HG03521 (cell line): Measurements from ENCODE around the gene BMP6.

Source experiments
- ATAC-seq: cut with Tn5 transposase; IDR thresholded peaks from one replicate; pipeline ENCODE4 v1.9.1; 2021; ENCODE audit warnings: mild to moderate bottlenecking, moderate library complexity; ENCODE audit not compliant: unreplicated experiment

BMP6 gene

DNA sequence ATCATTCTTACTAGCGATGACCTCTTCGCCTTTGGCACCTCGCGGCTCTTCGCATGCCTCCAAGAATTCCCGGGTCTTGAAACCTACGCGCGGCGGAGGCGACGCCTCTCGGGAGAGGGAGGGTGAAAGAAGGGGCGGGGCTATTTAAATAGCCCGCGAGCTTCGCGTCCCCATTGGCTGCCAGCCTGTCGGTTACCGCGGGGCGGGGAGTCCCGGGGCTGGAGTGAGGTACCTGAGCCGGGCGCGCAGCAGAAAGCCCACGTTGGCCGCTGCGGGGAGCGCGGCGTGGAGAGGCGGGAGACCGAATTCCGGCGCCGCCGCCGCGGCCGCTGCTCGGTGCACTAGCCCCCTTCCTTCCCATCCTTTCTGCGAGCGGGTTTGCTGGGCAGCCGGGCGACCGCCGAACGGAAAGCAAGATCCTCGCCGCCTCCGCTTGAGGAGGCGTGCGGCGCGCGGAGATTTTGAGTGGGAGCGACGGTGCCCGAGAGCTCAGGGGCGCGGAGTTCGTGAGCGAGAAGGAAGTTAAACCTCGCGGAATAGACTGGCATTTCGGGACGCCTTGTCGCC lies at the start of gene BMP6:
BMP6 (plus strand) TSS at position 251 of the 567 bp plus-strand sequence. CDS start 857 bp downstream, outside the sequence.
- peak; percentile 65 for ATAC-seq

DNA sequence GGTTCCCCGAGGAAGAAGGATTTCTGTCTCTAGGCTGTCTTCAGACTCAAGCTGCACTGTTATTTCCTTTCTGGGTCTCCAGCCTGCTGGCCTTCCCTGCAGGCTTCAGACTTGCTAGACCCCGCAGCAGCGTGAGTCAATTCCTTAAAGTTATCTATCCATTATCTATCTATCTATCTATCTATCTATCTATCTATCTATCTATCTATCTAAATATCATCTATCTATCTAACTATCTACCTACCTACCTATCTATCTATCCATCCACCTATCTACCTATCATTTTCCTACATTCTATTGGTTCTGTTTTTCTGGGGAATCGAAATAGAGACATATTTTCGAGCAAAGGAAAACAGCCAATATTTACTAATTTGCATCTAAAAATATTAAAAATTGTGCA lies 48.7 kb upstream of the BMP6 start:
- no peak for ATAC-seq

DNA sequence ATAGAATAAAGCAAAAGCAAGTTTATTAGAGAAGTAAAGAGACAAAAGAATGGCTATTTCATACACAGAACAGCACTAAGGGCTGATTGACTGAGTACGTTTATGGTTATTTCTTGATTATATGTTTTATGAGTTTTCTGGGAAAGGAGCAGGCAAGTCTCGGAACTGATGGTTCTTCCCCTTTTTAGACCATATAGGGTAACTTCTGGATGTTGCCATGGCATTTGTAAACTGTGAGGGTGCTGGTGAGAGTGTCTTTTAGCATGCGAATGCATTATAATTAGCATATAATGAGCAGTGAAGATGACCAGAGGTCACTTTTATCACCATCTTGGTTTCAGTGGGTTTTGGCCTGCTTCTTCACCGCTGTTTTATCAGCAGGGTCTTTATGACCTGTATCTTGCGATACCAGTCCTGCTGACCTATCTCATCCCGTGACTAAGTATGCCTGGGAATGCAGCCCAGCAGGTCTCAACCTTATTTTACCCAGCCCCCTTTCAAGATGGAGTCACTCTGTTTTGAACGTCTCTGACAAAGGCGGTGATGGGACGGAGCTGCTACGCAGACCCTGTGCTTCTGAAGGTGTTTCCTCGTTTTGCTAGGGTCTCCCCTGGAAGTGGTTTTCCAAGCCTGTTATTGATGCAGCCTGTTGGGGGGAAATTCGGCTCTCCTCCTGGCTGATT lies 45.4 kb upstream of the BMP6 start:
- no peak for ATAC-seq

DNA sequence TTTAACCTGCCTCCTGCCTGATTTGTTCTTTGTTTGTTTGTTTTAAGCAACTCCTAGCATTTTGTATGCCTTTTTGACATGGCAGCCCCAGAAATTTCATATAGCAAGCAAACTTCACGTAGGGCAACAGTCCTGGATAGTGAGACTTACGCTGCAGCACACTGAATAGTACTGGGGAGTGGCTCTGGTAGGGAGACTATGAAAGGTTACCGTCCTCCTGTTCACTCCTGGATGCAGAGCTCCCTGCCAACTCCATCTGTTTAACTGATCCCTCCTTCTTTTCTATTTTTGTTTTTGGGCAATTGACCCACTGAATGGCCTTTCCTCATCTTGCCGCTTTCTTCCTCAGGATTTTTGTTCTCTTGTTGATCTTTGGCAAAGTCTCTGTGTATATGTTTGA lies 44.5 kb upstream of the BMP6 start:
- ATAC-seq, result no peak

DNA sequence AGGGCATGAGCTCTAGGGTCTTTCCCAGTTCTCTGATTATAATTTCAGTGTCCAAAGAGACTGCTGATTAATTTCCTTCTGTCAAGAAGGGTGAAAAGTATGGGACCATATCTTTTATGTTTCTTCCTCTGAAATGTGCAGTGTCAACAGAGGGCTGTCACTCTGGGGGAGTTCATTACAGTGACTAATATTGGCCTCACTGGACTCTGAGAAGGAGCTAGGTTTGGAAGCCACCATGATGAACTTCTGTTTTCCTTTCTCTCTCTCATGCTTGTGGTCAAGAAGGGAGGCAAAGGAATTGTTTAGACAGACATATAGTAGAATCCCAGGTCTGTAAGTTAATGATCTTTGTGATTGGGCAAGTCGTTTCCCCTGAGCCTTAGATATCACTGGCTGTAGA lies 41.8 kb upstream of the BMP6 start:
- ATAC-seq, result no peak

DNA sequence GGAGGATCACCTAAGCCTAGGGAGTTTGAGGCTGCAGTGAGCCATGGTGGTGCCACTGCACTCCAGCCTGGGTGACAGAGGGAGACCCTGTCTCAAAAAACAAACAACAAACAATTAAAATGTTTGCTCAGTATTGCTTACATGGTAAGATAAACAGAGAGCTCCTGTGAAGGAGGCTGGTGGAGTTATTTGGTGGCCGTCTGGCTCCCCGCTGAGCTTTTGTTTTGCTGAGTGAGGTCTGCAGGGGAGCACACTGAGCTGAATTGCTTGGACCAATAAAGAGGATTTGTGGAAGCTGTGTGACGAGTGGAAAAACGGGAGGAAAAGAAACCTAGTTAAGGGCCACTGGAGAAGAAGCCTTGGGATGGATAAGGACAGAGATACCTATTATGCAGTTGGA lies 41.1 kb upstream of the BMP6 start:
- ATAC-seq, result no peak

DNA sequence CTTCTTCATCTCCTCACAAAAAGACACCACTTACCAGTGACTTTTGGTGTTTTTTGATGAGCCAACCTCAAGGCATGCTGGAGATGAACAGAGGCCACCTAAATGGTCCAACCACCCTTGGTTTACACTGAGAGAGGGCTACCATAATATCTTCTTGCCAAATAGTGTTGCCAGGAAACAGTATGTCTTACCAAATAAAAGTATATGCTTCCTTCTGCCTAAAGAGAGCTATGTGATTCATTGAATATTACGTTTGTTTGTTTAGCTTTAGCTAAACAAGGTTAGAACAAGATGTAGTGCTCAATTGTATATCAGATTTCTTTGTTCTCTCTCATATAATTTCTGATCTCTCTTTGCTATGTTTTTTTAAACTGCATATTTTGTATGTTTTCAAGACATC lies 40.6 kb upstream of the BMP6 start:
- no peak for ATAC-seq

DNA sequence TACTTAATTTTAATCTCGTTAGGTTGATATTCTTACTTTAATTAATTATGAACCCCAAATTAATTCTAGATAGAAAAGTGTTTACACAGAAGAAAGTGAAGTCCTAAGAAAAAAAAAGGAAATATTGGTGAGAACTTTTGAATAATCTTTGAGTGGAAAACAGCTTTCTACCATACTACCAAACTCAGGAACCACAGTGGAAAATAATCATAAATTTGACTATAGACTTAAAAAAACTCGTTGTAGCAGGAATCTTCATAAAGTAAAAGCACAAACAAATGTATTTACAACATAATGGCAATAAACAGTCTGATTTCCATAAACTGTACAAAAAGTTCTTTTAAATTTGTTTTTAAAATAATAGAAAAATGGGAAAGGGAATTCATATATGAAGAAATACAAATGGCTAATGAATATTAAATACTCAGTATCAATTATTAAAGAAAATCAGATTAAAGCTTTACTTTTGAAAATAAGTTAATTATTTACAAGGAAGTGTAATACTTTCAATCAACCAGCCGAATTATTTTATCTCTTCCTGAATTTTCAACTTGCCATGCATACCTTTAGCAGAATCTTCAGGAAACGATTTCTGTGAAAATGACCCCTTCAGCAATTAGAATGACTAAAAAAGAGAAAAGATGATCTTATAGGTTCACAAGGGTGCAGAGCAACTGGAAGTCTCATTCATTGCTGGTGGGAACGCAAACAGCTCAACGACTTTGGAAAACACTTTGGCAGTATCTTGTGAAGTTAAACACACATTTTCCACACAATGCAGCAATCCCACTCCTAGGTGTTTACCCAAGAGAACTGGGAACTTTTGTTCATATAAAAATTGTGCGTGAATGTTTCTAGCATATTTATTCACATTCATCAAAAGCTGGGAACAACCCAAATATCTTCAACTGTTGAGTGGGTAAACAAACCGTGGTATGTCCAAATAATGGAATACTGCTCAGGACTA lies 38.5 kb upstream of the BMP6 start:
- no peak for ATAC-seq

DNA sequence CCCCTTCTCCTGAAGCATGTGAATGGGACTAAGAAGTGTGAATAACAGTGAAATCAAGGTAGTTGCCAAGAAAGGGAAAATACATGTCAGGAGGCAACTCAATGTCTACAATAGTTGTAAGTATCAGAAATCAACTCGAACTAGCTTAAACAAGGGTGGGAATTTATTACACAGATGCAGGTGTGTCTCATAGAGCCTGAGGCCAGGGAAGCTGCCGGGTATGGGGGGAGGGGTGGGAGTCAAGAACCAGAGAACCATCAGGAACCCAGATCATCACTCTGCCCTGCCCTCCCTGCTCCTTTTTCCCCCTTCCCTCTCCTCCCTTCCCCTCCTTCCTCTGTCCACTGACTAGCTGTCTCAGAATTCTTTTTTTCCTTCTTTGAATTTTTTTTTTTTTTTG lies 34.9 kb upstream of the BMP6 start:
- no peak for ATAC-seq

DNA sequence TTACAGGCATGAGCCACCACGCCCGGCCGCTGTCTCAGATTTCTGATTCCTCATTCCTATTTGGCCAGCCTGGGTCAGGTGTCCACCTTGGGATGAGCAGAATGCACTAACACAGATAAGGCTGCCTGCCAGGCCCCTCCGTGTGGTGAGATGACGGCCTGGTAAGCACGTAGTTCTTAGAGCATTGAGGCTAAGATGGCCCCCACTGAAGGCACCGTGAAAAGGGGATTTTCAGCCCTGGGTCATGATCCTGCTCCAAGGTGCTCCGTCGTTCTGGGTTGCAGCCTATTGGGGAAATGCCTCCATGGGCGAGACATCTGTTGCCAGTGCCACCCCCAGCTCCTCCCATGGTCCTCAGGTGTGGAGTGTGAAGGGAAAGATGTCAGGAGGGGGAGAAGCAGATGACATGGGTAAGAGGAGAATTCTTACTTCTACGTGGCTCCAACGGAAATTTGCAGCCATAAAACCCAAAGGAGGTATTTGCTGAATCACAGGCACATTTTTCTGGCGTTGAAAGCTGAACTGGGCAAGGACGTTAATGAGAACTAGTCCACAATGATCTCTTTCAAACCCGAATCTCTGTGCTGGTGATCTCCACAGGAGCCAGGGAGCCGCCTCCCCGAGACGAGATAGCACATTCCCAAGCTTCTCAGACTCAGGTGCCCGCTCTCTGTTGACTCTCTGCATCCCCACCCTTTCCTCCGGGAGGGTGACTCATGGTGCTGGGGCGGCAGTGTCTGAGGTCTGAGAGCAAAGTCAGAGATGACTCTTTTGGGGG lies 34.0 kb upstream of the BMP6 start:
- no peak for ATAC-seq

DNA sequence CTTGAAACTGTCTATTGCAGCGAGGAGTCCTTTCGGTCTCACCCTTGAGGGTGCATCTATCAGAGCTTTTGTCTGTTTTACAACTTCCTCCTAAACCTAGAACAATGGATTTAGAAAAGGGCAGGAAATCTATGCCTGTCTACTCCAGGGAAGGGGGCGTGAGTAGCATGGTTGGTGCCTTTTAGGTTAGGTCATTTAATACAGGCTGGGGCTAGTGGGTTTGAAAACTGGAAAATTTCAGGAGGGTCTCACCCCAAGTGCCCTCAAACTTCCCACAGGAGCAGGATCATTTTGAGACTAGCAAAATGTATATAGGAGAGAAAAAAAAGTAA lies 33.5 kb upstream of the BMP6 start:
- no peak for ATAC-seq

DNA sequence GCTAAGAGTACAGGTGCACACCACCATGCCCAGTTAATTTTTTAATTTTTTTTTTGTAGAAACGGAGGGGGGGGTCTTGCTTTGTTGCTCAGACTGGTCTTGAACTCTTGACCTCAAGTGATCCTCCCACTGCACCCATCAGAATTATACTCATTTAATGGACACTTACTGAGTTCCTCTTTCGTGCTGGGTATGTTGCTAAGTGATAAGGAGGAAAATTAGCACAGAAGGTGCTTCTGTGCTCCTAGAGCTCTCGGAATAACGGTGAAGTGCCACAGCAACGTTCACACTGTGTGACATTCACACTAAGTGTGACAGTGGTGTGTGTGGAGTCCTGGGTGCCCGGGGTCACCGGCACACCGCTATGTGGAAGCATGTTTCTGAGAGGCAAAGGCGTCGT lies 32.1 kb upstream of the BMP6 start:
- ATAC-seq, result no peak

DNA sequence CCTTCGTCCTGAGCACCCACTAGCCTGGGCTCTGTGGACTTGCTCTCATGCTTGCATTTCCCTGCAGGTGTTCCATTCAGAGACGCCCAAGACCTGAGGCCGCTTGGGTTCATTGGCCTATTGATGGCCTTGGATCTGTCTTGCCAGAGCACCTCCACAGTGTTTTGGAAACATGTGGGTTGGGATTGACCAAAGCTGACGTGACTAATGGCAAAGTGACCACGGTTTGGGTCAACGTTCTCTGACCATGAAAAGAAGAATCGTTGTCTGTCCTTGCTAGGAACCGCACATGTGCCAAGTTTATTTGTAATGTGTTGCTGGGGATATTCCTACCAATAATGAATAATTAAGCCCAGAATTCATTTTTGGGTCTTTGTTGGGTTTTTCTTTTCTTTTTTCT lies 29.8 kb upstream of the BMP6 start:
- no peak for ATAC-seq

DNA sequence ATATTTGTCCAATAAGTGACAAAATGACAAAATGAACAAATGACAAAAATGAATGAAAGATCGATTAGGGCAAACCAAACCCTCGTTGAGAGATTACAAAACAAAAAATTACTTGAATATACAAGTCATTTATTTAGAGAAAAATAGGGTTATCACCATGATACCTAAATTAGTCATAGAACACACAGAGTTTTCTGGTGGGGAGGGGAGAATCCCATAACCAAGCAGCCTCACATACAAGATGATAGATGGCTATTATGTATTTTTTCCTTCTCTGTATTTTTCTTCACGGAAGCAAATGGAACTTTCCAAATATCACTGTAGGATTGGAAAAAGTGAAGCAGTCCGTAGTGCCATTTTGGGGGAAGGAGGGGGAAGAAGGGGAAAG lies 28.5 kb upstream of the BMP6 start:
- ATAC-seq, result no peak

DNA sequence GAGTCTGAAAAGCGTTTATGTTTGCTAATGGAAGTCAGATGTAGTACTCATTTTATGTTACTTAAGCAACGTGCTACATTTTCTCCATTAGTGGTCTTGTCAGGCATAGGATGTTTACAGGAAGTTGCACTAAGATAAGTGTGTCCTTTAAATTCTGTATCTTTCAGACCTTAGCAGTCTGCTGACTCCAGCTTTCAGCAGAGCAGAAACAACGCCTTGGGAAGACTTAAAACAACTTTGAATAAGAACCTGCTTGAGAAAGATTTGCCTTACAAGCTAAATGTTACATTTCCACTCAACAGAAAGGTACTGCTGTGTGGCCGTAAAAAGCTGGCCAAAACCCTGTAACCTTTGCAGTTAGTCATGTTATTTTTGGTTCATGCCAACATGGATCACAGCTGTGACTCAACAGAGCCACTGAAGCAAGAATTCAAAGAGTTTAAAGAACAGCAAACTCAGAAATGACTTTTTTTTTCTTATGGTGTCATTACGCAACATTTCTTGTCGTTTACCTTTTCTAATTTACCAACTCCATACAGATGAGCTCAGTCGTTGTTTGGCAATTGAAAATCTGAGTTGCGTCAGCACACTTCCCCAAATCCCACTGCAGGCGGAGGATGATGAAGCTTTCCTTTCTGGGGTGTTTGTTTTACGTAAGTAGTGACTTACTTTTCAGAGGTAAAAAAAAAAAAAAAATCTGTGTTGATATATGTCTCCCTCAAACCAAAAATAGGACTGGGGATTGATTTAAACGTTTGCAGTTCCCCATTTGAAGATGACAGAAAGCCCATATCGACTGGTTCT lies 27.9 kb upstream of the BMP6 start:
- ATAC-seq, result no peak

DNA sequence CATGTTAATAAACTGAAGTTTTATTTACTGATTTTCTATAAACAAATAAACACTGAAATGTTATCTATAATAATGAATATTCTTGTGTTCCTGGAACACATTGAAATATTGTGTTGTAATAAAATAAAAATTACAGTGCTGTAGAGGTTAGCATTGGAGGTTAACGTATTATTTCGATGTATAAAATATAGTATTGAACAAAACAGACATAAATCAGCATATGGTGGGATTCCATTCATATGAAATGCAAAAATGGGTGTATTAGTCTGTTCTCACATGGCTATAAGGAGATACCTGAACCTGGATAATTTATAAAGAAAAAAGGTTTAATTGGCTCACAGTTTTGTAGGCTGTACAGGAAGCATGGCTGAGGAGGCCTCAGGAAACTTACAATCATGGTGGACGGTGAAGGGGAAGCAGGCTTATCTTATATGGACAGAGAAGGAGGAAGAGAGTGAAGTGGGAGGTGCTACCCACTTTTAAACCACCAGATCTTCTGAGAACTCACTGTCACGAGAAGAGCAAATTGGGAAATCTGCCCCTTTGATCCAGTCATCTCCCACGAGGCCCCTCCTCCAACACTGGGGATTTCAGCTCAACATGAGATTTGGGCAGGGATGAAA lies 24.6 kb upstream of the BMP6 start:
- no peak for ATAC-seq

DNA sequence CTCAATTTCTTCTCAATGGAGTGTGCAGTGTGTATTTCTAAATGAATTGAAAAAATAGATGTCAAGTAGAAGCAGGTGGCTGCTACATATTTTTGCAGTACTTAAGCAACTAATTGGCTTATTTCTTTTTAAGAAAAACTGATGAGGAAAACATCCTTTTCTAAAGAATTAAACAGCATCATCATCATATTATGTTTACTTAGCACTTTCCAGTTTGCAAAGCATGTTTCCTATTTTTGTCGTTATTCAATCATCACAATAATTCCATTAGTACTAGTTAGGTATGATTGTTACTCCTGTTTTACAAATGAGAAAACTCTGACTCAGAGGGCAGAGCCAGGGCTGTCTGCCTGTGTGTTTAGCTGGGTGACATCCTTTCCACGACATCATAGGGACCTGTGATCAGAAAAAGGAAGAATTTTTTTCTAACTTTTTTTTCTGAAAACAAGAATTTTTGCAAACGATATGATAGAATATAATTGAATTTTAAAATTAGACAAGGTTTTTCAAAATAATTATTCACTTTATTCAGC lies 22.7 kb upstream of the BMP6 start:
- no peak for ATAC-seq

DNA sequence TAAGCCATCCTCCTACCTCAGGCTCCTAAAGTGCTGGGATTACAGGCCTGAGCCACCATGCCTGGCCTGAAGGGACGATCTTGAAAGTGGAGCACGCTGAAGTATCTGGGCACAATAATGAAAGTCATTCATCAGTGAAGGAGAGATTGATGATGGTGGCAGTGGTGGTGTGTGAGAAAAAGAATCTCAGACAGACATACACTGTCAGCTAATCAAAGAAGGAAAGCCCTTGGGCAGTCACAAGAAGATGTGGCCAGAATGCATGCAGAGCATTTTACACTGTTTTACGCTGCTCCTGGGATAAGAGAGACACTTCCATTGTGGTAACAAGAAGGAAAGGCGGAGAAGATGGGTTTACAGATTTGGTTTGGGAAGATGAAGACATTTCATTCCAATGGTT lies 20.4 kb upstream of the BMP6 start:
- no peak for ATAC-seq

DNA sequence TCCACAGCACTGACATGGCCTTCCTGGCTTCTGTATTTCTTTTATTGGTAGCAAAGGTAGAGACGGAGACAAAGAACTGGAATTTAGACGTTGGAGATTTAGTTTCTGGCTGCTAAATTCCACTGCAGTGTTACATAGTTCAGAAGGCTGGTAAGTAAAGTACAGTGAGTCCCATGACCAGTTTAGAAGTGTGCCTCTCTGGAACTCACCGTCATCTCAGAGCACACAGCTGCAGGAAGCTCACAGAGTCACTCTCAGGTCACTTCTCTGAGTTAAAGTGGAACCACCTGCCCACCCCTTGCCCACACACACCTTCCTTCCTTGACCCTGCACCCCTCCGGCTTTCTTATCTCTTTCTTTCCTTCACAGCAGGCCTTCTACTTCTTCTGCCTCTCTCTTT lies 19.6 kb upstream of the BMP6 start:
- ATAC-seq, result no peak

DNA sequence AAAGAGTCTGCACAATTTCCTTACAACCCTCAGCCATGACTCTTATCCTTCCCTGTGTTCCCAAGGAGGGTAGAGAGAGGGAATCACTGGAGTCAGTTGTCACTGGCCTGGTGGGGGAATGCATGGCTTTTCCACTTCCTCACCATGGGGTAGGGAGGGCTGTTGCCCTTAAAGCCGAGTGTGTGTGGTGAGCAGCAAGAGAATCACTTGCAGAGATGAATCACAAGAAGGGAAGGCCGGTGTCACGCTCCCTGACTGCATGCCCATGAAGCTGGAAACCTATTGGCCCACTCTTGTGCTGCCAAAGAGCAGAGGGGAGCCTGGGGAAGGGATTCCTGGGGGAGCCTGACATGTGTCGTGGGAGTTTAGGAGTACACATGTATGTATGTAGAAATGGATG lies 18.1 kb upstream of the BMP6 start:
- no peak for ATAC-seq
